HCT116 (cell line): ENCODE measurements around the gene AOPEP. TPM values are rescaled to one million over a fixed set of nuclear protein-coding genes. Genes with fewer than 3 reads are reported as not detected.

Source experiments
- ATAC-seq: fragments of 200-7000 bp; cut with Tn5 transposase; 2 replicates; pipeline ENCODE4 v1.9.1; 2020; ENCODE audit warnings: mild to moderate bottlenecking, moderate library complexity
- BruUV-seq: library from RNA; stranded (reverse); fragments of 400-500 nt; replicated peaks from 2 replicates; lab custom pipeline; 2021; lab: Mats Ljungman, UMichigan
- CTCF ChIA-PET: fragments of 300-600 bp; sonication (Branson Sonifier 250); formaldehyde crosslinking; loops from one replicate; lab custom pipeline; 2021; ENCODE audit warnings: antibody characterized with exemption; lab: Charles Lee
- POLR2A ChIA-PET: fragments of 300-600, 350-600 bp; sonication (Branson Sonifier 250); formaldehyde crosslinking; loops from one replicate; lab custom pipeline; 2021; ENCODE audit warnings: antibody characterized with exemption; lab: Charles Lee
- RAD21 ChIA-PET, 2 experiments: fragments of 300-600 bp; sonication (Branson Sonifier 250); formaldehyde crosslinking; loops; one replicate each; lab custom pipeline; 2023; ENCODE audit warnings: low total read pairs in 2 of 2; ENCODE audit not compliant: uncharacterized antibody in 2 of 2, unreplicated experiment in 2 of 2, low non-redundant PET in 1 of 2; lab: Charles Lee
- DNase-seq: peaks from one replicate; pipeline ENCODE4 v3.0.0-alpha.2; 2010; ENCODE audit warnings: low read depth, low spot score
- H2AFZ ChIP-seq: fragments of 200-600 bp; shearing (Covaris generic), sonication (generic); 2 replicates; pipeline ENCODE4 v1.6.1; 2017; ENCODE audit warnings: low read depth, mixed run types, mixed read lengths, antibody characterized with exemption, low read length; ENCODE audit not compliant: poor library complexity, severe bottlenecking
- H3K27ac ChIP-seq: 2 replicates; pipeline ENCODE4 v1.5.1; 2012; ENCODE audit warnings: low read depth, low read length
- H3K27me3 ChIP-seq: fragments of 200-600 bp; sonication (generic); 2 replicates; pipeline ENCODE4 v1.6.1; 2016; ENCODE audit warnings: mixed run types, low read length, mixed read lengths; ENCODE audit not compliant: insufficient read depth
- H3K36me3 ChIP-seq, 2 experiments: fragments of 200-500 bp in 1 of 2; fragments of 200-600 bp in 1 of 2; sonication (Bioruptor generic) in 1 of 2; sonication (generic) in 1 of 2; 2 replicates each; pipeline versions ENCODE4 v1.5.1 to v1.6.1; 2014 to 2016; ENCODE audit warnings: low read length in 2 of 2, inconsistent platforms in 1 of 2, mixed read lengths in 1 of 2, mixed run types in 1 of 2; ENCODE audit not compliant: insufficient read depth in 2 of 2, control insufficient read depth in 1 of 2
- H3K4me1 ChIP-seq, 2 experiments: fragments of 200-600 bp in 1 of 2; sonication (generic) in 1 of 2; 2 replicates each; pipeline versions ENCODE4 v1.5.1 to v1.6.1; 2012 to 2017; ENCODE audit warnings: low read length in 2 of 2, inconsistent platforms in 1 of 2, mild to moderate bottlenecking in 1 of 2, mixed read lengths in 1 of 2, mixed run types in 1 of 2, moderate library complexity in 1 of 2; ENCODE audit not compliant: insufficient read depth in 2 of 2, control insufficient read depth in 1 of 2
- H3K4me2 ChIP-seq: fragments of 200-600 bp; sonication (generic); 2 replicates; pipeline ENCODE4 v1.6.1; 2017; ENCODE audit warnings: mixed run types, low read length, mixed read lengths
- H3K4me3 ChIP-seq, 2 experiments: fragments of 200-600 bp in 1 of 2; sonication (generic) in 1 of 2; replicated peaks in 1 of 2; 2 replicates each; pipeline ENCODE4 v1.5.1; 2011 to 2016; ENCODE audit warnings: low read length in 2 of 2, control low read depth in 1 of 2, low read depth in 1 of 2, mild to moderate bottlenecking in 1 of 2, mixed read lengths in 1 of 2, mixed run types in 1 of 2
- H3K79me2 ChIP-seq: fragments of 200-600 bp; sonication (generic); 2 replicates; pipeline ENCODE4 v1.6.1; 2017; ENCODE audit warnings: mild to moderate bottlenecking, mixed run types, low read length, moderate library complexity, mixed read lengths; ENCODE audit not compliant: insufficient read depth
- H3K9ac ChIP-seq: fragments of 200-600 bp; sonication (generic); 2 replicates; pipeline ENCODE4 v1.6.1; 2016; ENCODE audit warnings: low read length, mixed read lengths
- H3K9me2 ChIP-seq: fragments of 200-600 bp; sonication (generic), shearing (Covaris generic); 2 replicates; pipeline ENCODE4 v1.6.1; 2017; ENCODE audit warnings: mixed run types, mild to moderate bottlenecking, moderate library complexity; ENCODE audit not compliant: insufficient read depth
- H3K9me3 ChIP-seq, 2 experiments: fragments of 200-500 bp in 1 of 2; fragments of 200-600 bp in 1 of 2; sonication (Bioruptor generic) in 1 of 2; sonication (generic) in 1 of 2; 2 replicates each; pipeline ENCODE4 v1.6.1; 2014 to 2017; ENCODE audit warnings: low read length in 2 of 2, mixed read lengths in 2 of 2, inconsistent platforms in 1 of 2, low read depth in 1 of 2, mild to moderate bottlenecking in 1 of 2, mixed run types in 1 of 2, moderate library complexity in 1 of 2; ENCODE audit not compliant: control insufficient read depth in 1 of 2, insufficient read depth in 1 of 2
- H4K20me1 ChIP-seq: fragments of 200-600 bp; sonication (generic), shearing (Covaris generic); 2 replicates; pipeline ENCODE4 v1.6.1; 2017; ENCODE audit warnings: mixed run types, mild to moderate bottlenecking, moderate library complexity; ENCODE audit not compliant: insufficient read depth
- EGR1 ChIP-seq: IDR thresholded peaks from 2 replicates; pipeline ENCODE4 v1.6.1; 2012; ENCODE audit warnings: low read depth
- EZH2phosphoT487 ChIP-seq: fragments of 200-600 bp; IDR thresholded peaks from 2 replicates; pipeline ENCODE4 v1.6.1; 2018; ENCODE audit warnings: antibody characterized with exemption, borderline replicate concordance
- JUND ChIP-seq: IDR thresholded peaks from 2 replicates; pipeline ENCODE4 v1.6.1; 2012
- POLR2A ChIP-seq: IDR thresholded peaks from 2 replicates; pipeline ENCODE4 v1.7.0; 2011; ENCODE audit warnings: borderline replicate concordance; ENCODE audit not compliant: insufficient read depth, insufficient read length; ENCODE audit errors: extremely low read depth
- POLR2AphosphoS5 ChIP-seq: IDR thresholded peaks from 2 replicates; pipeline ENCODE4 v1.6.1; 2011; ENCODE audit warnings: mild to moderate bottlenecking, low read depth, low read length, moderate library complexity
- REST ChIP-seq: IDR thresholded peaks from 2 replicates; pipeline ENCODE4 v1.6.1; 2012; ENCODE audit warnings: low read depth
- SP1 ChIP-seq: IDR thresholded peaks from 2 replicates; pipeline ENCODE4 v1.6.1; 2012; ENCODE audit warnings: low read depth
- SRF ChIP-seq: IDR thresholded peaks from 2 replicates; pipeline ENCODE4 v1.6.1; 2012; ENCODE audit warnings: low read depth
- TCF7L2 ChIP-seq: IDR thresholded peaks from 2 replicates; pipeline ENCODE4 v1.7.0; 2011; ENCODE audit warnings: borderline replicate concordance, inconsistent platforms; ENCODE audit not compliant: insufficient read depth, insufficient read length; ENCODE audit errors: extremely low read depth
- ZBTB33 ChIP-seq: IDR thresholded peaks from 2 replicates; pipeline ENCODE4 v1.6.1; 2011; ENCODE audit warnings: mild to moderate bottlenecking, low read length, moderate library complexity; ENCODE audit not compliant: insufficient replicate concordance; ENCODE audit errors: extremely low read depth
- intact Hi-C: fragments of 100-400 bp; cut with micrococcal nuclease; formaldehyde crosslinking; loops from 2 replicates; pipeline ENCODE4 v1.10.0; 2022
- total RNA-seq: library from RNA; stranded (reverse); gene quantifications from one replicate; pipeline ENCODE4 v1.2.1, GENCODE V29; 2021; ENCODE audit not compliant: unreplicated experiment
- TF ChIP-seq, protein P1 (sequence below): IDR thresholded peaks from 2 replicates; pipeline ENCODE4 v1.6.1; 2012
- TF ChIP-seq, protein P2 (sequence below), 3 experiments: fragments of 200-600 bp in 1 of 3; sonication (generic) in 1 of 3; IDR thresholded peaks in 2 of 3; conservative IDR thresholded peaks in 1 of 3; 2 replicates each; pipeline ENCODE4 v1.5.1; 2012 to 2017; ENCODE audit warnings: low read depth in 2 of 3, low read length in 2 of 3, antibody characterized with exemption in 1 of 3, borderline replicate concordance in 1 of 3, control low read depth in 1 of 3, mild to moderate bottlenecking in 1 of 3, mixed read lengths in 1 of 3, mixed run types in 1 of 3, moderate library complexity in 1 of 3; ENCODE audit not compliant: insufficient read depth in 1 of 3

AOPEP gene
- total RNA-seq, 1 experiment from 2014 or later: 15.1 TPM

DNA sequence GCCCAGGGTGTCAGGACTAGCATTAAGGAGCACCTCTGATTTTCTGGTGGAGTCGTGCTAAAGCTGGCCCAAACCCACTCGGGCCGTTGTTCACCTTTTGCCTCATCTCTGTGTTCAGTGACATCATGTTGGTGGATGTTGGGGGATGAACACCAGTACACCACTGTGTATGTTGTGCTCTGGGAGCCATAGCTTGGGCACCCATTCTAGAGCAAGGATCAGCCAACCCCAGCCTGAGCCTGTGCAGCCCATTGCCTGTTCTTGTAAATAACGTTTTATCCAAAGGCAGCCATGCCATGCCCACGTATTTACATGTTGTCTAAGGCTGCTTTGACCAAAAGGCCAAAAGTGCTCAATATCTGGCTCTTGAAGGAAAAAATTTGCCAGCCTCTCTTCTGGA lies 345.4 kb downstream of the AOPEP start:
- H3K36me3 ChIP-seq: no peaks in the 10 kb centered on the region
- H4K20me1 ChIP-seq: 0 out of 2 replicates have a peak, but pooled peaks cover 4% of the 10 kb centered on the region
- intact Hi-C loops: loop anchor here (2.0 kb wide), 1 partner anchor 289 kb away; no protein-coding TSS in a partner anchor

More for the DNA sequence above, 345.4 kb downstream of the AOPEP start:
- H3K9me2 ChIP-seq: no peaks in the 10 kb centered on the region
- H3K4me1 ChIP-seq: no peaks in the 10 kb centered on the region
- no peak for DNase-seq
- POLR2A ChIA-PET: no interaction called here
- no peak overlapping the region for H2AFZ ChIP-seq
- no peak overlapping the region for H3K4me3 ChIP-seq
- no peak overlapping the region for H3K9ac ChIP-seq
- BruUV-seq: no TSS peak
- H3K79me2 ChIP-seq: 0 out of 2 replicates have a peak, but pooled peaks cover 4% of the 10 kb centered on the region
- TF ChIP-seq EGR1 (no peak), SRF (no peak), EZH2phosphoT487 (no peak), REST (no peak), TCF7L2 (no peak), ZBTB33 (no peak), POLR2A (no peak), JUND (no peak), SP1 (no peak), POLR2AphosphoS5 (no peak)
- TF ChIP-seq, protein P1, sequence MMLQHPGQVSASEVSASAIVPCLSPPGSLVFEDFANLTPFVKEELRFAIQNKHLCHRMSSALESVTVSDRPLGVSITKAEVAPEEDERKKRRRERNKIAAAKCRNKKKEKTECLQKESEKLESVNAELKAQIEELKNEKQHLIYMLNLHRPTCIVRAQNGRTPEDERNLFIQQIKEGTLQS: no peak
- TF ChIP-seq, protein P2, sequence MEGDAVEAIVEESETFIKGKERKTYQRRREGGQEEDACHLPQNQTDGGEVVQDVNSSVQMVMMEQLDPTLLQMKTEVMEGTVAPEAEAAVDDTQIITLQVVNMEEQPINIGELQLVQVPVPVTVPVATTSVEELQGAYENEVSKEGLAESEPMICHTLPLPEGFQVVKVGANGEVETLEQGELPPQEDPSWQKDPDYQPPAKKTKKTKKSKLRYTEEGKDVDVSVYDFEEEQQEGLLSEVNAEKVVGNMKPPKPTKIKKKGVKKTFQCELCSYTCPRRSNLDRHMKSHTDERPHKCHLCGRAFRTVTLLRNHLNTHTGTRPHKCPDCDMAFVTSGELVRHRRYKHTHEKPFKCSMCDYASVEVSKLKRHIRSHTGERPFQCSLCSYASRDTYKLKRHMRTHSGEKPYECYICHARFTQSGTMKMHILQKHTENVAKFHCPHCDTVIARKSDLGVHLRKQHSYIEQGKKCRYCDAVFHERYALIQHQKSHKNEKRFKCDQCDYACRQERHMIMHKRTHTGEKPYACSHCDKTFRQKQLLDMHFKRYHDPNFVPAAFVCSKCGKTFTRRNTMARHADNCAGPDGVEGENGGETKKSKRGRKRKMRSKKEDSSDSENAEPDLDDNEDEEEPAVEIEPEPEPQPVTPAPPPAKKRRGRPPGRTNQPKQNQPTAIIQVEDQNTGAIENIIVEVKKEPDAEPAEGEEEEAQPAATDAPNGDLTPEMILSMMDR (IDR thresholded peaks at IDR 0.05 in 2 of 3, conservative IDR thresholded peaks at IDR 0.05 in 1 of 3; ENCODE audit: borderline replicate concordance in 1 of 3, insufficient read depth in 1 of 3, low read depth in 2 of 3, low read length in 2 of 3): no peak
- H3K27me3 ChIP-seq: no peaks in the 10 kb centered on the region
- ATAC-seq: no peak
- RAD21 ChIA-PET: no interaction called here
- no peak overlapping the region for H3K27ac ChIP-seq
- CTCF ChIA-PET: interaction anchor here (1.4 to 1.7 kb wide), 5 partner anchors 288 to 403 kb away, joined by 3 to 6 read pairs (median 4); no protein-coding TSS in a partner anchor
- no peak overlapping the region for H3K4me2 ChIP-seq
- H3K9me3 ChIP-seq: no peaks in the 10 kb centered on the region
